Activated CD4-positive, CD25-positive, alpha-beta regulatory T cell treated with anti-CD3 and anti-CD28 coated beads, Interleukin-2, amount 50 U/mL, for 16 hours (primary cell): ENCODE measurements around the gene GALNT18.

ENCODE experiments used
- DNase-seq: peaks from one replicate; pipeline ENCODE4 v3.0.0-alpha.2; 2020; ENCODE audit warnings: low read depth, low spot score

Gene GALNT18

DNA sequence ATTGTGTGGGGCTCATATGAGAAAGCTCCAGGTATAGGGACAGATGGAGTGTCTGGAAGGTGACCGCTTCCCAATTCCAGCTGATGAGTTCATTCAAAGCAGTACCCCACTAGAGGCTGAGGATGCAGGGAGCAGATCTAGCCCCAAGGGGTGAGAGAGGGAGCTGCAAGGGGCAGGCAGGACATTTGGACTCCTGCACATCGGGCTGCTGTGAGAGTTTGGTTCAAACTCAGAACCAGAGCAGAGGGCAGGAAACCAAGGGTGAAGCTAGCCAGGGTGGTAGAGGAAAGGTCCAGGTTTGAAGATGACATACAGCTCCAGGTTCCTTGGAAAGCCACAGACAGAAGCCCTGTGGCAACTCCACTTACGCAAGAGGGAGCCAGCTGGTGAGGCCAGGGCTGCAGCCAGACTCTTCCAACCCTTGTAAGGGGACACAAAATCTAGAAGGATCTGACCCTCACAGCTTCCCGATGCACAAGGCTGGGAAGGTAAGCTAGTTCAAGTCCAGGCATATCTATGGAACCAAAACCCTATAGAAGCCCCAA lies 270.7 kb downstream of the GALNT18 start:
- DNase-seq: no peak

GRCh38 chr11:11349870-11350337 lies 271.9 kb downstream of the GALNT18 start:
- DNase-seq: no peak

DNA sequence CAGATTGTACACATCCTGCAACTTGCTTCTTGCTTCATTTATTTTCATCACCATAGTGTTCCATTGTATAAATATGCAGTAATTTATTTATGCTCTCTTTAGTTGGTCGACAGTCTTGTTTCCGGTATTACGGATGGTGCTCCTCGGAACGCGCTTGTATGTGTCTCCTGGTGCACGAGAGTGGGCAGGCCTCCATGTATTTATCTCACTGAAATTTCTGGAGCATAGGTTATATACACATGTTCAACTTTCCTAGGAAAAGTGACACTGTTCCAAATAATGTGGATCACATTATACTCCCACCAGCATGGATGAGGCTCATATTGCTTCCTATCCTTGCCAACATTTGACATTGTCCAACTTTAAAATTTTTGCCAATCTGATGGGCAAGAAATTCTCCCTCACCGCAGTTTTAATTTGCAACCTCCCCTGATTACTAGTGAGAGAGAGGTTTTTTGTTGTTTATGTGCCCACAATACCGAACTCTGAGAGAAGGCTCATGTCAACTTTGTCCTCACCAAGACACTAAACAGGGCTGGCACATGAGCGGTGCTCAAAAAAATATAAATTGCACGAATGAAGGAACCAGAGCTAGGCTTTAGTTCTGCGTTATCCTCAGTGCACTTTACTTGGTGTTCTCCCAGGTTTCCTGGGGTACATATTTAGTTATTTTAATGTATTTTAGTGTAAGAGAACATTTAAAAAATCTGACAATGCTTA lies 272.5 kb downstream of the GALNT18 start:
- no peak for DNase-seq

DNA sequence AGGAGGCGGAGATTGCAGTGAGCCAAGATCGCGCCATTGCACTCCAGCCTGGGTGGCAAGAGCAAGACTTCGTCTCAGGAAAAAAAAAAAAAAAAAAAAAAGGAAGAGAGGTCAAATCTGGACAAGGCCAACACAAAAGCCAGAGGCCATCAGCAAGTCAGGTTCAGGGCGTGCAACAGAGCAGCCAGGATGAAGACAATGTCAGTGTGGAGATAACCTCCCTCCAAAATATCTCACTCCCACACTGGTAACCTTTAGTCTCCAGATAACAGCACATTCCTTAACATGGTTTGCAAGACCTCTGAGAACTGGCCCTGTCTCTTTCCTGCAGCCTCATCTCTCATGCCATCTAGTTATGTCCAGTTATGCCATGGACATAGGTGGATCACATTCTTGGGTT lies 273.5 kb downstream of the GALNT18 start:
- no peak for DNase-seq

DNA sequence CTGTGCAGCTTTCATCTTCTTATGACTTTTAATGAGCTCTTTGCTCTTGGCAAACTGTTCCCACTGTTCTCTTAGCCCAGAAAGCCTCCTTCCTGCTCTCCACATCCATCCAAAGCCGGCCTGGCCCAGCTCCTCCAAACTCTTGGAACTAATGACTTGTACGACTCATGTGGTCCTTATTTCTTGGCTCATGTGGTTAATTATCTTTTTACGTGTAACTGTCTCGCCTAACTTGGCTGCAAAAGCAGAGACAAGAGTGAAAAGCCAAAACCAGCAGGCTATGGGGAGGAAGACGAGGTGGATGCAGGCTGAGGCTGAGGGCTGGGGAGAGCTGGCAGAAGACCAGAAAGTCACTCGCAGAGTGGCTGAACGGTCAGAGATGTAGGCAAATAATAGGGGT lies 274.2 kb downstream of the GALNT18 start:
- no peak for DNase-seq

GRCh38 chr11:11346303-11346702 lies 275.5 kb downstream of the GALNT18 start:
- DNase-seq: no peak

- no peak for DNase-seq
Measured at GRCh38 chr11:11345099-11345498, 276.7 kb downstream of the GALNT18 start.

DNA sequence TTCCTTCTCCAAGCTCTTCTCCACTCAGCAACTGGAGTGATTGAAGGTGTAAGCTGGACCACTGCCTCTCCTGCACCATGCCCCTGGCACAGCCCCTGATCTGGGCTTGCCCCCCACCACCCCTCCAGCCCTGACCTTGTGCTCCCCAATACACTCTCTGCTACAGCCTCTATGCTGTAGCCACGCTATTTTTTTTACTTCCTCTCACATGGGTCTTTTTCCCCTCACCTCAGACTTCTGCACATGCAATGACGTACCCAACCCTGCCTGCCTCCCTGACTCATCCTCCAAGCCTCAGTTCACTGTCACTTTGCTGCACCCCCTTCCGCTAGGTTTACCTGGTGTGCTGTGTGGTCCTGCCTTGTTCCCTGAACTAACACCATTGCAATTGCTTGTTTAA lies 277.8 kb downstream of the GALNT18 start:
- DNase-seq: no peak

DNA sequence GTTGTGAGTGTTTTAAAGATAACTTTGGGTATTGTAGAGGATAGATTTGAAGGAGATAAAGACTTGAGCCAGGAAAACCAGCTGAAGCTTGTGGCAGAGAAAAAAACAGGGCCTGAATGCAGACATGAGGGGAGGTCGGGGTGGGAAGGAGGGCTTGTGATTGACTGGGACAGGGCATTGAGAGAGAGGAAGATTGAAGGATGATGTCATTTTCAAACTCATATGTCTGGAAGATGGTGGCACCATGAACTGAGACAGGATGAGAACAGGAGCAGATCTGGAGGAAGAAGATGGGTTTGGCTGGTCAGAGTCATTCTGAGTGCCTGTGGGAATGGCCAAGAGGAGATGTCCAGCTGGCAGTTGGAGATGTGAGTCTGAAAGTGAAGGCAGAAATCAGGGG lies 283.5 kb downstream of the GALNT18 start:
- DNase-seq: no peak

GRCh38 chr11:11336664-11337063 lies 285.1 kb downstream of the GALNT18 start:
- no peak for DNase-seq

DNA sequence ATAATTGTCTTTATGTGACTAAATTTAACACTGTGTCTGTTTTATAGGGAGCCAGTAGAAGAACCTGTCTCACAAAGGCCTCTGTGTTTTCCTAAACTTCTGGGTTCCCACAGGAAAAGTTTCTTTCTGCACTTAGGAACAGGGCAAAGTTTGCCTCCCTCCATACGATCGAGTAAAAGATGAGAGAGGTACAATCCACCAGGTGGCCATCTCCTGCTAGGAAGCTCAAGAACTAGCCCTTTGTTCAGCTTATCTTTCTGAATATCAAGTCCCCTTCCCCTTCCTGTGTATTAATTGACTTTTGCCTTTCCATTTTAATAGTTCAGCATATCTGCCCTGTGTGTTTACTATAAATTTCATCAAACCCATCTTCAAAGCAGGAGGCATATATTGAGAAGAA lies 286.8 kb downstream of the GALNT18 start:
- DNase-seq: no peak

DNA sequence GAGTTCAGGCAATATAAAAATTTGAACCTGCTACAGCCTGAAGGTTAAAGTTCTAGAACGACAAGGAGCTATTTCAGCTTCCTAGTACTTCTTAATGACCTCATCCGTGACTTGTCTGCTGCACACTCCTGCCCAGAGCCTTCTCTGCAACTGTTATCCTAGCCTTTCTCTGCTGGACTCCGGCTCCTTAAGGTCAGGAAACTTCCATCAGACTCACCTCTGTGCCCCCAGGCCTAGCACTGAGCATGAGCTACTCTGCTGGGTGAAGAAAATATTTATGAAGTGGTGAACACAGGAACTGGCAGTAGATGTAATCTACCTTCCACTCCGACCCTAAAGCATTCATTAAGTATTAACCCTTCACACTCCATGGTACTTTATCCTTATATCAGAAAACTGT lies 287.2 kb downstream of the GALNT18 start:
- DNase-seq: no peak

DNA sequence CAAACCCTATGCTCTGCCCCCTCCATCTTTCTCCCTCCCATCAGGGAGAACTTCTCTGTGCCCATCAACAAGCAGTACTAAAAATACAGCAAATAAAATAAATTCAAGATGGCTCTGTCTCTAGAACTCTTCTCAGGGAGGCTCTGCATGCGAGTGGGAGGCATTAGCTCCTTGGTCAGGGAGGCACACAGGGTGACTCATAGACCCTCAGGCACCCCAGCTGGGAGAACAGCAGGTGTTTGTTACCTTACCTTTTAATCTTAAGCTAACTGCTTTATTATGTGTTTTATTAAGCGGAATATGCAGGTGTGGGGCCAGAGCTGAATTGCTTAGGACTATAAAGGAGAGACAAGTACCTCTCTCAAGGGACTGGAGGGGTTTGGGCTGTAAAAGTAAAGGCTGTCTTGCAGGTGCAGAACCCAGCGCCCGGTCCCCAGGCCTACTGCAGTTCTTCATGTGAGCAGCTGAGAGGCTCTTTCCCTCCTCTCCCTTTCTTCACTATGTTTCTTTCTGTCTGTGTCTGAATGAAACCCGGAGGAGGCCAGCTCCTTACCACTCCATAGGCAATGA lies 289.6 kb downstream of the GALNT18 start:
- no peak for DNase-seq

DNA sequence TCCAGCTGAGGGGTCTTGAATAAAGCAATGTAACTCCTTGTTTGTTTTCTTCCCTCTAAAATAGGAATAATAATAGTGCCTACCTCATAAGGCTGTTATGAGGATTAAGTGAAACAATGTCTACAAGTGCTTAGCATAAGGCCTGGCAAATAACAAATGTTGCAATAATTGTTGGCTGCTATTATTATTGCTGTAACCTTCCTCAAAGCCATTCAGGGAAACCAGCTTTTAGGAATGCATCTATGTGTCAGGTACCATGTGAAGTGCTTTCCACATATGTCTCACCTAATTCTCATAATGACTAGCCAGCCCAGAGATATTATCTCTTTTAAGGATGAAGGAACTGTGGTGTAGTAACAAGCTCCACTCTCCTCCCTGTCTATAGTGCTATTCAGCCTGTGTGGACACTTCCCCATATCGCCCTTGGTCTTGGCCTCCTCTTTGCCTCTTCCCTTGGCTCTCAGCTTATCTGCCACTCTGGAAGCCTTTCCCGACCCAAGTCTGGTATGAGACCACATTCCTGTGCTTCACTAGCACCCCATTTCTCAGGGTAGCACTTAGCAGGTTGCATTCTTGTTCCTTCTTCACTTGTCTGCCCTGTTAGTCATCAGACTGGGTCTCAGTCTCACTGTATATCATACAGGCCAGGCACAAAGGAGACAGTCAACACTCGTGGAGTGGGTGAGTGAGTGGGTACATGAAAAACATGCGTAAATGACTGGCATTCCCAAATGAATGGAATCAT lies 292.6 kb downstream of the GALNT18 start:
- no peak for DNase-seq

- DNase-seq: no peak
Measured at GRCh38 chr11:11324090-11324489, 297.7 kb downstream of the GALNT18 start.

- no peak for DNase-seq
Measured at GRCh38 chr11:11322101-11322500, 299.7 kb downstream of the GALNT18 start.

GRCh38 chr11:11320825-11321224 lies 301.0 kb downstream of the GALNT18 start:
- no peak for DNase-seq

- no peak for DNase-seq
Measured at GRCh38 chr11:11318961-11319360, 302.8 kb downstream of the GALNT18 start.

GRCh38 chr11:11318461-11318860 lies 303.3 kb downstream of the GALNT18 start:
- no peak for DNase-seq

GRCh38 chr11:11316651-11317230 lies 305.1 kb downstream of the GALNT18 start:
- DNase-seq: no peak

GRCh38 chr11:11313902-11314692 lies 307.7 kb downstream of the GALNT18 start:
- DNase-seq: no peak
